HCT116 (cell line): ENCODE results near the gene BLOC1S2. TPM values are rescaled to one million over a fixed set of nuclear protein-coding genes. Genes with fewer than 3 reads are reported as not detected.

Experiments used
- ATAC-seq: fragments of 200-7000 bp; cut with Tn5 transposase; 2 replicates; pipeline ENCODE4 v1.9.1; 2020; ENCODE audit warnings: mild to moderate bottlenecking, moderate library complexity
- BruUV-seq: library from RNA; stranded (reverse); fragments of 400-500 nt; replicated peaks from 2 replicates; lab custom pipeline; 2021; lab: Mats Ljungman, UMichigan
- CTCF ChIA-PET: fragments of 300-600 bp; sonication (Branson Sonifier 250); formaldehyde crosslinking; loops from one replicate; lab custom pipeline; 2021; ENCODE audit warnings: antibody characterized with exemption; lab: Charles Lee
- POLR2A ChIA-PET: fragments of 300-600, 350-600 bp; sonication (Branson Sonifier 250); formaldehyde crosslinking; loops from one replicate; lab custom pipeline; 2021; ENCODE audit warnings: antibody characterized with exemption; lab: Charles Lee
- RAD21 ChIA-PET, 2 experiments: fragments of 300-600 bp; sonication (Branson Sonifier 250); formaldehyde crosslinking; loops; one replicate each; lab custom pipeline; 2023; ENCODE audit warnings: low total read pairs in 2 of 2; ENCODE audit not compliant: uncharacterized antibody in 2 of 2, unreplicated experiment in 2 of 2, low non-redundant PET in 1 of 2; lab: Charles Lee
- DNase-seq: peaks from one replicate; pipeline ENCODE4 v3.0.0-alpha.2; 2010; ENCODE audit warnings: low read depth, low spot score
- H2AFZ ChIP-seq: fragments of 200-600 bp; shearing (Covaris generic), sonication (generic); 2 replicates; pipeline ENCODE4 v1.6.1; 2017; ENCODE audit warnings: low read depth, mixed run types, mixed read lengths, antibody characterized with exemption, low read length; ENCODE audit not compliant: poor library complexity, severe bottlenecking
- H3K27ac ChIP-seq: 2 replicates; pipeline ENCODE4 v1.5.1; 2012; ENCODE audit warnings: low read depth, low read length
- H3K27me3 ChIP-seq: fragments of 200-600 bp; sonication (generic); 2 replicates; pipeline ENCODE4 v1.6.1; 2016; ENCODE audit warnings: mixed run types, low read length, mixed read lengths; ENCODE audit not compliant: insufficient read depth
- H3K36me3 ChIP-seq, 2 experiments: fragments of 200-500 bp in 1 of 2; fragments of 200-600 bp in 1 of 2; sonication (Bioruptor generic) in 1 of 2; sonication (generic) in 1 of 2; 2 replicates each; pipeline versions ENCODE4 v1.5.1 to v1.6.1; 2014 to 2016; ENCODE audit warnings: low read length in 2 of 2, inconsistent platforms in 1 of 2, mixed read lengths in 1 of 2, mixed run types in 1 of 2; ENCODE audit not compliant: insufficient read depth in 2 of 2, control insufficient read depth in 1 of 2
- H3K4me1 ChIP-seq, 2 experiments: fragments of 200-600 bp in 1 of 2; sonication (generic) in 1 of 2; 2 replicates each; pipeline versions ENCODE4 v1.5.1 to v1.6.1; 2012 to 2017; ENCODE audit warnings: low read length in 2 of 2, inconsistent platforms in 1 of 2, mild to moderate bottlenecking in 1 of 2, mixed read lengths in 1 of 2, mixed run types in 1 of 2, moderate library complexity in 1 of 2; ENCODE audit not compliant: insufficient read depth in 2 of 2, control insufficient read depth in 1 of 2
- H3K4me2 ChIP-seq: fragments of 200-600 bp; sonication (generic); 2 replicates; pipeline ENCODE4 v1.6.1; 2017; ENCODE audit warnings: mixed run types, low read length, mixed read lengths
- H3K4me3 ChIP-seq, 2 experiments: fragments of 200-600 bp in 1 of 2; sonication (generic) in 1 of 2; replicated peaks in 1 of 2; 2 replicates each; pipeline ENCODE4 v1.5.1; 2011 to 2016; ENCODE audit warnings: low read length in 2 of 2, control low read depth in 1 of 2, low read depth in 1 of 2, mild to moderate bottlenecking in 1 of 2, mixed read lengths in 1 of 2, mixed run types in 1 of 2
- H3K79me2 ChIP-seq: fragments of 200-600 bp; sonication (generic); 2 replicates; pipeline ENCODE4 v1.6.1; 2017; ENCODE audit warnings: mild to moderate bottlenecking, mixed run types, low read length, moderate library complexity, mixed read lengths; ENCODE audit not compliant: insufficient read depth
- H3K9ac ChIP-seq: fragments of 200-600 bp; sonication (generic); 2 replicates; pipeline ENCODE4 v1.6.1; 2016; ENCODE audit warnings: low read length, mixed read lengths
- H3K9me2 ChIP-seq: fragments of 200-600 bp; sonication (generic), shearing (Covaris generic); 2 replicates; pipeline ENCODE4 v1.6.1; 2017; ENCODE audit warnings: mixed run types, mild to moderate bottlenecking, moderate library complexity; ENCODE audit not compliant: insufficient read depth
- H3K9me3 ChIP-seq, 2 experiments: fragments of 200-500 bp in 1 of 2; fragments of 200-600 bp in 1 of 2; sonication (Bioruptor generic) in 1 of 2; sonication (generic) in 1 of 2; 2 replicates each; pipeline ENCODE4 v1.6.1; 2014 to 2017; ENCODE audit warnings: low read length in 2 of 2, mixed read lengths in 2 of 2, inconsistent platforms in 1 of 2, low read depth in 1 of 2, mild to moderate bottlenecking in 1 of 2, mixed run types in 1 of 2, moderate library complexity in 1 of 2; ENCODE audit not compliant: control insufficient read depth in 1 of 2, insufficient read depth in 1 of 2
- H4K20me1 ChIP-seq: fragments of 200-600 bp; sonication (generic), shearing (Covaris generic); 2 replicates; pipeline ENCODE4 v1.6.1; 2017; ENCODE audit warnings: mixed run types, mild to moderate bottlenecking, moderate library complexity; ENCODE audit not compliant: insufficient read depth
- EZH2phosphoT487 ChIP-seq: fragments of 200-600 bp; IDR thresholded peaks from 2 replicates; pipeline ENCODE4 v1.6.1; 2018; ENCODE audit warnings: antibody characterized with exemption, borderline replicate concordance
- MAX ChIP-seq: IDR thresholded peaks from 2 replicates; pipeline ENCODE4 v1.6.1; 2012
- YY1 ChIP-seq: IDR thresholded peaks from 2 replicates; pipeline ENCODE4 v1.6.1; 2011; ENCODE audit warnings: low read length, low read depth, moderate library complexity, mild to moderate bottlenecking; ENCODE audit not compliant: insufficient replicate concordance; ENCODE audit errors: extremely low read depth
- intact Hi-C: fragments of 100-400 bp; cut with micrococcal nuclease; formaldehyde crosslinking; loops from 2 replicates; pipeline ENCODE4 v1.10.0; 2022
- total RNA-seq: library from RNA; stranded (reverse); gene quantifications from one replicate; pipeline ENCODE4 v1.2.1, GENCODE V29; 2021; ENCODE audit not compliant: unreplicated experiment
- TF ChIP-seq, protein P1 (sequence below): IDR thresholded peaks from 2 replicates; pipeline ENCODE4 v1.6.1; 2011; ENCODE audit warnings: mild to moderate bottlenecking, low read length, moderate library complexity; ENCODE audit not compliant: insufficient replicate concordance; ENCODE audit errors: extremely low read depth

The BLOC1S2 gene
- total RNA-seq, 1 experiment from 2014 or later = 54.6 TPM

DNA sequence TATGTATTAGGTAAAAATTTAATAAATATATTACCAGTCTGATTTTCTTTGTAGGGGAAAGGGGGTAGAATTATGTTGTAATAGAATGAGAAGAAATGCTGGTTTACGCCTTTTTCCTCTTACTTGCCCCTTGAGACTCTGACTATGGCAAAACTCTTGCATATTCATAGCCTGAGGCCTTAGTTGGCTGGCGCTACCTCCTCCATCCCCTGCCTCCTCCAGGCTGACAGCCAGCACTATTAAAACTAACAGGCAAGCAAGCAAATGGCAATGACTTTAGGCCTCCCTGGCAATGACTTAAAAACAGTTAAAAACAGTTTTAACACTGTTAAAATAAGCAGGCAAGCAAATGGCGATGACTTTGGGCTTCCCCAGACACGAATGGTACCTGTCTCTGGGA is 29.1 kb upstream of the BLOC1S2 start:
- no peaks in the 10 kb centered on the region for H3K79me2 ChIP-seq
- H3K9me2 ChIP-seq = no peaks in the 10 kb centered on the region
- ChIA-PET CTCF (no interaction called here), RAD21 (no interaction called here), POLR2A (no interaction called here)
- H3K27me3 ChIP-seq = peaks cover 48% of the 10 kb centered on the region
- ATAC-seq (no peak), DNase-seq (no peak)
- intact Hi-C loops = no loop called here
- H3K4me2 ChIP-seq = no peak overlapping the region
- no peaks in the 10 kb centered on the region for H3K4me1 ChIP-seq
- no peaks in the 10 kb centered on the region for H3K36me3 ChIP-seq
- no peak overlapping the region for H3K9ac ChIP-seq
- H3K27ac ChIP-seq = no peak overlapping the region
- H4K20me1 ChIP-seq = no peaks in the 10 kb centered on the region
- no peaks in the 10 kb centered on the region for H3K9me3 ChIP-seq
- TF ChIP-seq EZH2phosphoT487 (no peak), MAX (no peak), YY1 (no peak)
- TF ChIP-seq, all 23 proteins: peak for 0
- no TSS peak for BruUV-seq
- Histone ChIP-seq H2AFZ (no peak overlapping the region), H3K4me3 (no peak overlapping the region)

- Histone ChIP-seq H3K27me3 (peaks cover 28% of the 10 kb centered on the region), H3K36me3 (no peaks in the 10 kb centered on the region), H3K79me2 (no peaks in the 10 kb centered on the region)
- no peak for DNase-seq
- ChIA-PET POLR2A (no interaction called here), CTCF (interaction anchor here (0.9 kb wide), 1 partner anchor 208 kb away, joined by 3 read pairs; no protein-coding TSS in a partner anchor), RAD21 (no interaction called here)
- BruUV-seq = no TSS peak
- TF ChIP-seq, protein P1, sequence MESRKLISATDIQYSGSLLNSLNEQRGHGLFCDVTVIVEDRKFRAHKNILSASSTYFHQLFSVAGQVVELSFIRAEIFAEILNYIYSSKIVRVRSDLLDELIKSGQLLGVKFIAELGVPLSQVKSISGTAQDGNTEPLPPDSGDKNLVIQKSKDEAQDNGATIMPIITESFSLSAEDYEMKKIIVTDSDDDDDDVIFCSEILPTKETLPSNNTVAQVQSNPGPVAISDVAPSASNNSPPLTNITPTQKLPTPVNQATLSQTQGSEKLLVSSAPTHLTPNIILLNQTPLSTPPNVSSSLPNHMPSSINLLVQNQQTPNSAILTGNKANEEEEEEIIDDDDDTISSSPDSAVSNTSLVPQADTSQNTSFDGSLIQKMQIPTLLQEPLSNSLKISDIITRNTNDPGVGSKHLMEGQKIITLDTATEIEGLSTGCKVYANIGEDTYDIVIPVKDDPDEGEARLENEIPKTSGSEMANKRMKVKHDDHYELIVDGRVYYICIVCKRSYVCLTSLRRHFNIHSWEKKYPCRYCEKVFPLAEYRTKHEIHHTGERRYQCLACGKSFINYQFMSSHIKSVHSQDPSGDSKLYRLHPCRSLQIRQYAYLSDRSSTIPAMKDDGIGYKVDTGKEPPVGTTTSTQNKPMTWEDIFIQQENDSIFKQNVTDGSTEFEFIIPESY = no peak
- TF ChIP-seq, all 23 proteins: peak for 0
- Histone ChIP-seq H3K4me3 (no peak overlapping the region), H3K27ac (no peak overlapping the region), H3K4me2 (no peak overlapping the region), H3K9me2 (no peaks in the 10 kb centered on the region), H3K9me3 (no peaks in the 10 kb centered on the region), H3K4me1 (no peaks in the 10 kb centered on the region), H3K9ac (no peak overlapping the region), H4K20me1 (no peaks in the 10 kb centered on the region), H2AFZ (no peak overlapping the region)
- no peak for ATAC-seq
- intact Hi-C loops = no loop called here
These were observed 24.8 kb upstream of the BLOC1S2 start for GRCh38 chr10:100311298-100311697.
